ENCODE measurements around the gene GOLIM4. TPM values are rescaled to one million over a fixed set of nuclear protein-coding genes. Genes with fewer than 3 reads are reported as not detected.

The GOLIM4 gene
- total RNA-seq, 1 donor from 2014 or later: 74.8 TPM

DNA sequence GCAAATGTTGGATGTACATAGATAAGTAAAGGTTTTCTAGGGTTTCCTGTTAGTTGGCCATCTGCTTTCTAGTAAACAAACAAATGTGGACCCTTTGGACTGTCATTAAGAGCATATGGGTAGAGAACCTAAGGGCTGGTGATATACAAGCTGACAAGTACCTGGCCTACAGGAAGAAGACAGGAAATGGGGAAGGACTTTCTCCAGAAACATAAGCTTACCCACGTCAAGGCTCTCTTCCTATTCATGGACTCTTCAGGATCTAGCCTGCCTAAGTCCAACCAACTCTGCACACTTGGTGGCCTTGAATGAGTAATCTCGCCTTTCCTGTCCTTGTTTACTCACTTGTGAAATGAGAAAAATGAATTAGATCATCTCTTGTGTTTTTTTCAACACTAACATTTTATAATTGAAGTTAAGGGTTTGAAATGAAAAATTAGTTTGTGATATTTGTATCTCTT is 22.2 kb upstream of the GOLIM4 start:
- Histone ChIP-seq H3K4me3 (no peak overlapping the region), H3K4me1 (peaks cover 31% of the 10 kb centered on the region), H3K36me3 (no peaks in the 10 kb centered on the region), H3K9me3 (replicated peaks) (no peaks in the 10 kb centered on the region), H3K27me3 (ENCODE audit: low read depth) (no peaks in the 10 kb centered on the region), H3K27ac (replicated peaks) (no peak overlapping the region)
- TF ChIP-seq, protein P1, sequence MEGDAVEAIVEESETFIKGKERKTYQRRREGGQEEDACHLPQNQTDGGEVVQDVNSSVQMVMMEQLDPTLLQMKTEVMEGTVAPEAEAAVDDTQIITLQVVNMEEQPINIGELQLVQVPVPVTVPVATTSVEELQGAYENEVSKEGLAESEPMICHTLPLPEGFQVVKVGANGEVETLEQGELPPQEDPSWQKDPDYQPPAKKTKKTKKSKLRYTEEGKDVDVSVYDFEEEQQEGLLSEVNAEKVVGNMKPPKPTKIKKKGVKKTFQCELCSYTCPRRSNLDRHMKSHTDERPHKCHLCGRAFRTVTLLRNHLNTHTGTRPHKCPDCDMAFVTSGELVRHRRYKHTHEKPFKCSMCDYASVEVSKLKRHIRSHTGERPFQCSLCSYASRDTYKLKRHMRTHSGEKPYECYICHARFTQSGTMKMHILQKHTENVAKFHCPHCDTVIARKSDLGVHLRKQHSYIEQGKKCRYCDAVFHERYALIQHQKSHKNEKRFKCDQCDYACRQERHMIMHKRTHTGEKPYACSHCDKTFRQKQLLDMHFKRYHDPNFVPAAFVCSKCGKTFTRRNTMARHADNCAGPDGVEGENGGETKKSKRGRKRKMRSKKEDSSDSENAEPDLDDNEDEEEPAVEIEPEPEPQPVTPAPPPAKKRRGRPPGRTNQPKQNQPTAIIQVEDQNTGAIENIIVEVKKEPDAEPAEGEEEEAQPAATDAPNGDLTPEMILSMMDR (IDR thresholded peaks at IDR 0.05; ENCODE audit: borderline replicate concordance): no peak
- intact Hi-C loops (cut with micrococcal nuclease): no loop called here
- no peak for DNase-seq

DNA sequence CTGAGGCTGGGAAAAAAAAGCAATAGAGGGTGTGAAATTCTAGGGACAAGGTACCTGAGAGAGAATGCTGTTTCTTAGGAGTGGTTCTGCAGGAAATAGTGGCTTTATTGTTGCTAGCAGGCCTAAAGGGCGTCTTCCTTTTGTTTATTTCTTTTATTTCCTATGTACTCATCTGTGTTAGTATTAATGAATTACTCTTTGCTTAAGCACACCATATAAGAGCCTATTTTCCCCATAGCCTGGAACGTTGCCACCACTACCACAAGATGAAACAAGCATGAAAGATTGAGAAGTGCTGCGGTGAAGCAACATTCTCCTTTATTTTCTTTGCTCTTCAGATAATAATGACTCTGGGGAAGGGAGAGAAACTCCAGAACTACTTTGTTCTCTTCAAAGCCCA is 21.3 kb upstream of the GOLIM4 start:
- intact Hi-C loops (cut with micrococcal nuclease): no loop called here
- Histone ChIP-seq H3K9me3 (replicated peaks) (no peaks in the 10 kb centered on the region), H3K4me3 (no peak overlapping the region), H3K4me1 (peaks cover 28% of the 10 kb centered on the region), H3K36me3 (no peaks in the 10 kb centered on the region), H3K27me3 (ENCODE audit: low read depth) (no peaks in the 10 kb centered on the region), H3K27ac (replicated peaks) (peak overlapping the region; percentile 15)
- DNase-seq: no peak
- TF ChIP-seq, protein P1 (IDR thresholded peaks at IDR 0.05; ENCODE audit: borderline replicate concordance): no peak

DNA sequence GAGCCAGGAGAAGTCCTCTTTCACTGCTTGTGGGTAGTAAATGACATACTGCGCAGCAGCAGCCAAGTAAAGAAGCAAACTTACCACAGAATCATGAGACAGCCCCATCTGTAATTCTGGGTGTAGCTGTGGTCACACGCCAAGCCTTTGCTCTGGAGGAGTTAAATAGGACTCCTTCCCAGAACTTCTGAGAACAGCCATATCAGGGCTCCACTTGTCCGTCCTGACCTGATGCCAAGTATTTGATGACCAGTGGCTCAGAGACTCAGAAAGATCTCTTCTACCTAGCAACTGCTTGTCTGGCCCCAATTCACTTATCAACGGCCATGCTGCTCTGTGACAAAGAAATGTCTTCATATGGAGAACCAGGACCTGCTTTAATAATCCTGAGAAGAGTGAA is 20.6 kb upstream of the GOLIM4 start:
- intact Hi-C loops (cut with micrococcal nuclease): no loop called here
- peak overlapping the region; percentile 15 for H3K27ac ChIP-seq (replicated peaks)
- DNase-seq: peak; percentile 57

DNA sequence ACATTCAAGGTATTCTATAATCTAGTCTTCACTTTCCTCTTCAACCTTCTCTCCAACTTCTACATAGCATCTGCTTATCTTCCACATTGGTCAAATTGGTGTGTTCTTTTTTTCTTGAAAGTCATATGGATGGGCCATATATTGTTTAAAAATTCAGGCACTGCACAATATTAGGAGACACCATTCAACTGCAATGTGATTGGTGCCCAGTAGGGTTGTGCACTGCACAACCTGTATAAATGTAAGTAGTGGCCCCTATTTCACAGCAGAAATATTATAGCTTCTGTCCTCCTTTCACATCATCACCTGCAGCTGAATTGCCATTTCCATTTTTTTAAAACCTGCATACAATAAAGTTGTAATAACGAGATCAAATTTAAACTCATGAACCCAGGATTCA is 18.1 kb upstream of the GOLIM4 start:
- Histone ChIP-seq H3K4me3 (no peak overlapping the region), H3K4me1 (peaks cover 18% of the 10 kb centered on the region), H3K27ac (replicated peaks) (no peak overlapping the region), H3K36me3 (no peaks in the 10 kb centered on the region), H3K9me3 (replicated peaks) (no peaks in the 10 kb centered on the region), H3K27me3 (ENCODE audit: low read depth) (no peaks in the 10 kb centered on the region)
- intact Hi-C loops (cut with micrococcal nuclease): no loop called here
- TF ChIP-seq, protein P1 (IDR thresholded peaks at IDR 0.05; ENCODE audit: borderline replicate concordance): no peak
- no peak for DNase-seq

More for the DNA sequence above, 20.6 kb upstream of the GOLIM4 start:
- no peaks in the 10 kb centered on the region for H3K9me3 ChIP-seq (replicated peaks)
- no peak overlapping the region for H3K4me3 ChIP-seq
- no peaks in the 10 kb centered on the region for H3K36me3 ChIP-seq
- no peaks in the 10 kb centered on the region for H3K27me3 ChIP-seq (ENCODE audit: low read depth)
- peaks cover 24% of the 10 kb centered on the region for H3K4me1 ChIP-seq
- TF ChIP-seq, protein P1 (IDR thresholded peaks at IDR 0.05; ENCODE audit: borderline replicate concordance): no peak

DNA sequence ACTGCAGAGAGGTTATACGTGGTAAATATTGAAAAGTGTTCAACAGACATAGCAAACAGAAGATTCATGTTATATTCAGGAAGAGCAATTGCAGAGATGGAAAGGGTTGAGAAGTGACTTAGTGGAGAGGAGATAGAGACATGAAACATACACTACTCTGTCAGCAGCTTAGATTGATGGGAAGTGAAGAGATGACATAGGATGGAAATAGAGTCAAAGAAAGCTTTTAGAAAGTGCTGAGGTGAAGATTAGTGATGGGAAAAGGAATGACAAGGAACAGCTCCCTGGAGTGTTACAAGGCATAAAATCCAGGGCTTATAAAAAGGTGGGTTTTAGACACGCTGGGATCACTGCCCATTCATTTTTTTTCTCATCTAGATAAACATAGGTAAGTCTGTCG is 17.2 kb upstream of the GOLIM4 start:
- TF ChIP-seq, protein P1 (IDR thresholded peaks at IDR 0.05; ENCODE audit: borderline replicate concordance): no peak
- no peaks in the 10 kb centered on the region for H3K9me3 ChIP-seq (replicated peaks)
- no peaks in the 10 kb centered on the region for H3K36me3 ChIP-seq
- no peak for DNase-seq
- no peak overlapping the region for H3K27ac ChIP-seq (replicated peaks)
- peaks cover 18% of the 10 kb centered on the region for H3K4me1 ChIP-seq
- intact Hi-C loops (cut with micrococcal nuclease): no loop called here
- H3K27me3 ChIP-seq (ENCODE audit: low read depth): no peaks in the 10 kb centered on the region
- no peak overlapping the region for H3K4me3 ChIP-seq

Measured in left ventricle myocardium inferior (tissue), 1 donor.